DMS153 treated with DMSO at 0.1 percent for 48 hours (cell line): Measurements from ENCODE around the gene KIF1C.

Source experiments
- DNase-seq: peaks from one replicate; lab custom pipeline; 2025; ENCODE audit not compliant: unreplicated experiment; lab: John Stamatoyannopoulos, UW

KIF1C gene

GRCh38 chr17:4968486-4969046 is 29.2 kb upstream of the KIF1C start:
- DNase-seq: no peak

- no peak for DNase-seq
Observed at GRCh38 chr17:4969047-4969550, 28.7 kb upstream of the KIF1C start.

- DNase-seq: no peak
Observed at GRCh38 chr17:4969551-4970173, 28.1 kb upstream of the KIF1C start.

GRCh38 chr17:4970273-4970672 is 27.5 kb upstream of the KIF1C start:
- no peak for DNase-seq

GRCh38 chr17:4971826-4972225 is 25.9 kb upstream of the KIF1C start:
- no peak for DNase-seq

GRCh38 chr17:4972322-4972721 is 25.4 kb upstream of the KIF1C start:
- DNase-seq: no peak

- DNase-seq: no peak
Observed at GRCh38 chr17:4972752-4973151, 25.0 kb upstream of the KIF1C start.

- DNase-seq: no peak
Observed at GRCh38 chr17:4973256-4974114, 24.3 kb upstream of the KIF1C start.

GRCh38 chr17:4974115-4974670 is 23.6 kb upstream of the KIF1C start:
- no peak for DNase-seq

- no peak for DNase-seq
Observed at GRCh38 chr17:4978726-4979125, 19.0 kb upstream of the KIF1C start.

GRCh38 chr17:4980644-4981216 is 17.0 kb upstream of the KIF1C start:
- DNase-seq: no peak

GRCh38 chr17:4982305-4982704 is 15.4 kb upstream of the KIF1C start:
- DNase-seq: no peak

GRCh38 chr17:4986403-4986802 is 11.3 kb upstream of the KIF1C start:
- no peak for DNase-seq

- DNase-seq: peak; percentile 15
Observed at GRCh38 chr17:4986951-4987766, 10.6 kb upstream of the KIF1C start, which contains the start of gene CAMTA2. Gene CAMTA2 (minus strand): TSS chr17:4987675. CDS start chr17:4986222, 1,453 bp downstream.

GRCh38 chr17:4987767-4988567 is 9.8 kb upstream of the KIF1C start:
- no peak for DNase-seq

GRCh38 chr17:4994081-4994595 is 3.6 kb upstream of the KIF1C start:
- no peak for DNase-seq

- no peak for DNase-seq
Observed at GRCh38 chr17:4998027-4998731, 429 bp downstream of the KIF1C start.

GRCh38 chr17:4998732-4999429 is 1.1 kb downstream of the KIF1C start:
- no peak for DNase-seq
